IMR-90 (cell line): ENCODE results near the gene KCTD4. TPM values are rescaled to one million over a fixed set of nuclear protein-coding genes. Genes with fewer than 3 reads are reported as not detected.

Source experiments
- ATAC-seq: fragments of 200-7000 bp; cut with Tn5 transposase; 2 replicates; pipeline ENCODE4 v1.9.1; 2020; ENCODE audit warnings: low read depth, mild to moderate bottlenecking, moderate library complexity
- BruUV-seq: library from RNA; stranded (reverse); fragments of 400-500 nt; replicated peaks from 2 replicates; lab custom pipeline; 2021; lab: Mats Ljungman, UMichigan
- CTCF ChIA-PET: fragments of 300-600 bp; formaldehyde crosslinking; extraction: SDS; loops from one replicate; lab custom pipeline; 2021; ENCODE audit warnings: antibody characterized with exemption; lab: Yijun Ruan, JAX
- POLR2A ChIA-PET: fragments of 300-600 bp; sonication (Branson Sonifier 250); formaldehyde crosslinking; loops from one replicate; lab custom pipeline; 2022; ENCODE audit warnings: antibody characterized with exemption; ENCODE audit not compliant: unreplicated experiment; lab: Charles Lee
- DNase-seq: peaks from one replicate; pipeline ENCODE4 v3.0.0; 2013
- H2AFZ ChIP-seq: replicated peaks from 2 replicates; pipeline ENCODE3; 2013; ENCODE audit warnings: low read length, mild to moderate bottlenecking; ENCODE audit not compliant: poor library complexity
- H2AK5ac ChIP-seq: 2 replicates; pipeline ENCODE4 v1.6.1; 2013; ENCODE audit warnings: low read depth, low read length, inconsistent platforms
- H2AK9ac ChIP-seq: replicated peaks from 2 replicates; pipeline ENCODE3; 2013; ENCODE audit warnings: mild to moderate bottlenecking, low read depth, low read length, moderate library complexity; ENCODE audit not compliant: poor library complexity
- H2BK120ac ChIP-seq: 2 replicates; pipeline ENCODE4 v1.6.1; 2013; ENCODE audit warnings: low read depth, low read length, inconsistent platforms
- H2BK15ac ChIP-seq: 3 replicates; pipeline ENCODE4 v1.6.1; 2013; ENCODE audit warnings: low read depth, low read length, inconsistent platforms
- H2BK20ac ChIP-seq: 2 replicates; pipeline ENCODE4 v1.6.1; 2013; ENCODE audit warnings: low read depth, mild to moderate bottlenecking, inconsistent platforms, low read length, moderate library complexity
- H2BK5ac ChIP-seq: 2 replicates; pipeline ENCODE4 v1.6.1; 2013; ENCODE audit warnings: mild to moderate bottlenecking, low read depth, low read length, inconsistent platforms; ENCODE audit not compliant: poor library complexity, severe bottlenecking
- H3K14ac ChIP-seq: replicated peaks from 2 replicates; pipeline ENCODE4 v1.6.1; 2013; ENCODE audit warnings: low read depth, low read length, inconsistent platforms
- H3K18ac ChIP-seq: 2 replicates; pipeline ENCODE4 v1.6.1; 2013; ENCODE audit warnings: low read depth, low read length, control low read depth
- H3K23ac ChIP-seq: 2 replicates; pipeline ENCODE4 v1.6.1; 2013; ENCODE audit warnings: low read depth, low read length, inconsistent platforms
- H3K27ac ChIP-seq: 2 replicates; pipeline ENCODE4 v1.5.1; 2013; ENCODE audit warnings: mild to moderate bottlenecking, control low read depth, low read length; ENCODE audit not compliant: insufficient read depth
- H3K27me3 ChIP-seq: 2 replicates; pipeline ENCODE4 v1.6.1; 2013; ENCODE audit warnings: low read length; ENCODE audit not compliant: control insufficient read depth, insufficient read depth
- H3K36me3 ChIP-seq: 2 replicates; pipeline ENCODE4 v1.6.1; 2013; ENCODE audit warnings: low read length, mixed read lengths; ENCODE audit not compliant: control insufficient read depth, insufficient read depth
- H3K4ac ChIP-seq: 2 replicates; pipeline ENCODE4 v1.6.1; 2013; ENCODE audit warnings: low read depth, low read length, inconsistent platforms
- H3K4me1 ChIP-seq: 2 replicates; pipeline ENCODE4 v1.6.1; 2013; ENCODE audit warnings: low read length, mixed read lengths; ENCODE audit not compliant: control insufficient read depth, insufficient read depth
- H3K4me2 ChIP-seq: 2 replicates; pipeline ENCODE4 v1.6.1; 2013; ENCODE audit warnings: low read depth, mild to moderate bottlenecking, control low read depth, low read length, moderate library complexity
- H3K4me3 ChIP-seq: 2 replicates; pipeline ENCODE4 v1.5.1; 2013; ENCODE audit warnings: low read depth, mild to moderate bottlenecking, control low read depth, low read length, moderate library complexity; ENCODE audit not compliant: insufficient read depth
- H3K56ac ChIP-seq: 2 replicates; pipeline ENCODE4 v1.6.1; 2013; ENCODE audit warnings: low read length, inconsistent platforms; ENCODE audit not compliant: insufficient read depth; ENCODE audit errors: extremely low read depth
- H3K79me1 ChIP-seq, 2 experiments: 2 replicates each; pipeline ENCODE4 v1.6.1; 2013; ENCODE audit warnings: low read length in 2 of 2, inconsistent platforms in 1 of 2, low read depth in 1 of 2
- H3K9ac ChIP-seq: 2 replicates; pipeline ENCODE4 v1.6.1; 2013; ENCODE audit warnings: low read depth, low read length, control low read depth
- H3K9me1 ChIP-seq: 2 replicates; pipeline ENCODE4 v1.6.1; 2013; ENCODE audit warnings: low read length, inconsistent platforms; ENCODE audit not compliant: insufficient read depth
- H3K9me3 ChIP-seq: 2 replicates; pipeline ENCODE4 v1.6.1; 2013; ENCODE audit warnings: low read length; ENCODE audit not compliant: control insufficient read depth, insufficient read depth
- H4K20me1 ChIP-seq: 2 replicates; pipeline ENCODE4 v1.6.1; 2013; ENCODE audit warnings: low read length, inconsistent platforms; ENCODE audit not compliant: insufficient read depth
- H4K5ac ChIP-seq: 2 replicates; pipeline ENCODE4 v1.6.1; 2013; ENCODE audit warnings: mild to moderate bottlenecking, low read depth, low read length, control low read depth
- H4K8ac ChIP-seq, 2 experiments: 2 replicates each; pipeline ENCODE4 v1.6.1; 2013; ENCODE audit warnings: low read depth in 2 of 2, low read length in 2 of 2, control low read depth in 1 of 2, inconsistent platforms in 1 of 2
- H4K91ac ChIP-seq: 2 replicates; pipeline ENCODE4 v1.6.1; 2013; ENCODE audit warnings: low read depth, low read length, inconsistent platforms; ENCODE audit not compliant: insufficient read depth
- CEBPB ChIP-seq: IDR thresholded peaks from 2 replicates; pipeline ENCODE4 v1.6.1; 2012; ENCODE audit warnings: low read depth, low read length, improper control_type of control experiment
- ELK1 ChIP-seq: fragments of 150-350 bp; IDR thresholded peaks from 2 replicates; pipeline ENCODE4 v1.6.1; 2016; ENCODE audit warnings: low read depth, mild to moderate bottlenecking, low read length, moderate library complexity, borderline replicate concordance
- MAZ ChIP-seq: IDR thresholded peaks from 2 replicates; pipeline ENCODE4 v1.6.1; 2012; ENCODE audit warnings: low read depth, mild to moderate bottlenecking, low read length, improper control_type of control experiment, moderate library complexity, borderline replicate concordance
- MXI1 ChIP-seq: IDR thresholded peaks from 2 replicates; pipeline ENCODE4 v1.6.1; 2012; ENCODE audit warnings: low read depth, mild to moderate bottlenecking, low read length, moderate library complexity, borderline replicate concordance
- RCOR1 ChIP-seq: IDR thresholded peaks from 2 replicates; pipeline ENCODE4 v1.6.1; 2012; ENCODE audit warnings: mild to moderate bottlenecking, low read length, improper control_type of control experiment; ENCODE audit not compliant: insufficient replicate concordance
- RFX5 ChIP-seq: IDR thresholded peaks from 2 replicates; pipeline ENCODE4 v1.8.0; 2012; ENCODE audit warnings: low read depth, mild to moderate bottlenecking, low read length, moderate library complexity
- WGBS, 2 experiments: methylation state at CpG; one replicate each; pipeline versions ENCODE4 v1.1.5 to v1.1.7; 2013; ENCODE audit warnings: missing lambda C conversion rate in 2 of 2; ENCODE audit not compliant: insufficient read length in 1 of 2; ENCODE audit errors: extremely low coverage in 2 of 2; 5-methylcytosine and 5-hydroxymethylcytosine counted together
- dilution Hi-C: fragments of 300-500 bp; cut with HindIII; formaldehyde crosslinking; loops from one replicate; pipeline ENCODE4 v1.14.3; 2018; ENCODE audit warnings: low sequenced_read_pairs; ENCODE audit not compliant: unreplicated experiment
- in situ Hi-C: fragments of 300-500 bp; cut with MboI; formaldehyde crosslinking; loops from 3 replicates; pipeline ENCODE4 v1.14.3; 2019; ENCODE audit warnings: low sequenced_read_pairs, inconsistent platforms, mixed read lengths
- intact Hi-C: fragments of 100-400 bp; cut with micrococcal nuclease; formaldehyde crosslinking; loops from 2 replicates; pipeline ENCODE4 v1.10.0; 2022
- polyA plus RNA-seq, 3 experiments: library from polyadenylated mRNA; depleted of rRNA; stranded (reverse); fragments of >200 nt; gene quantifications; 2 replicates each; pipeline ENCODE4 v1.2.3, GENCODE V29; 2012; ENCODE audit warnings: low replicate concordance in 1 of 3
- total RNA-seq: library from RNA; depleted of rRNA; stranded (reverse); fragments of >200 nt; gene quantifications from 2 replicates; pipeline ENCODE4 v1.2.3, GENCODE V29; 2012

KCTD4 gene
- total and polyA plus RNA-seq, 2 of the 4 experiments (the other 2 are of a cell fraction), result 0.53 to 0.72 TPM

- Histone ChIP-seq H3K23ac (no peak overlapping the region), H3K14ac (no peak overlapping the region), H4K91ac (no peak overlapping the region), H2BK5ac (no peak overlapping the region), H3K27ac (no peak overlapping the region), H3K9me1 (no peaks in the 10 kb centered on the region), H2AFZ (no peak overlapping the region), H3K36me3 (peaks cover 6% of the 10 kb centered on the region), H4K20me1 (no peaks in the 10 kb centered on the region), H3K4me1 (peaks cover 3% of the 10 kb centered on the region; the same call in 1 of the 2 replicates), H3K27me3 (no peaks in the 10 kb centered on the region), H4K5ac (no peak overlapping the region), H3K9ac (no peak overlapping the region), H2BK120ac (no peak overlapping the region), H3K4me2 (no peak overlapping the region), H4K8ac (no peak overlapping the region), H2AK9ac (no peak overlapping the region), H3K56ac (no peak overlapping the region), H2BK15ac (no peak overlapping the region), H3K18ac (no peak overlapping the region), H3K79me1 (peaks cover 17 to 45% of the 10 kb centered on the region in 2 experiments), H3K4me3 (no peak overlapping the region), H3K9me3 (no peaks in the 10 kb centered on the region; the same call in 1 of the 2 replicates), H3K4ac (no peak overlapping the region), H2BK20ac (no peak overlapping the region), H2AK5ac (no peak overlapping the region)
- ATAC-seq (no peak), DNase-seq (no peak)
- TF ChIP-seq MAZ (no peak), RCOR1 (no peak), CEBPB (no peak), RFX5 (no peak), ELK1 (no peak), MXI1 (no peak)
- ChIA-PET POLR2A (interaction anchor here (0.7 kb wide), 1 partner anchor 25 kb away, joined by 3 read pairs; no protein-coding TSS in a partner anchor), CTCF (interaction anchor here (0.8 kb wide), 1 partner anchor 212 kb away, joined by 3 read pairs; no protein-coding TSS in a partner anchor)
- in situ Hi-C loops, result no loop called here
- no CpG with 5 or more reads among the region's 2 CpGs for WGBS, 2 experiments
- dilution Hi-C loops, result no loop called here
- intact Hi-C loops, result no loop called here
- BruUV-seq, result no TSS peak
These were observed 15.6 kb downstream of the KCTD4 start for GRCh38 chr13:45185286-45185685.
